HepG2 (cell line): ENCODE results near the gene CIAO3.

Source experiments
- ARID2 ChIP-seq: sonication (generic); formaldehyde crosslinking; IDR thresholded peaks from 2 replicates; pipeline ENCODE4 v1.8.1; 2022; ENCODE audit warnings: mild to moderate bottlenecking, missing genetic modification reagents, borderline replicate concordance
- CEBPB ChIP-seq: IDR thresholded peaks from 2 replicates; pipeline ENCODE4 v1.6.1; 2011; ENCODE audit warnings: low read depth, low read length, improper control_type of control experiment, borderline replicate concordance
- CREBL2 ChIP-seq: sonication (generic); formaldehyde crosslinking; IDR thresholded peaks from 2 replicates; pipeline ENCODE4 v1.8.1; 2023; ENCODE audit warnings: missing genetic modification reagents, mild to moderate bottlenecking, borderline replicate concordance
- CTCF ChIP-seq: sonication (generic); formaldehyde crosslinking; IDR thresholded peaks from 2 replicates; pipeline ENCODE4 v1.5.0; 2020; ENCODE audit warnings: mild to moderate bottlenecking, missing genetic modification reagents, moderate library complexity
- EHMT2 ChIP-seq: fragments of 200-600 bp; sonication (generic); IDR thresholded peaks from 2 replicates; pipeline ENCODE4 v1.7.0; 2017; ENCODE audit warnings: antibody characterized with exemption, low read depth, low read length, borderline replicate concordance
- EZH2 ChIP-seq: conservative IDR thresholded peaks from 2 replicates; pipeline ENCODE4 v1.6.1; 2012; ENCODE audit warnings: mild to moderate bottlenecking, low read depth, low read length, moderate library complexity
- HMGXB4 ChIP-seq, 2 experiments: sonication (generic) in 1 of 2; formaldehyde crosslinking in 1 of 2; IDR thresholded peaks; 2 replicates each; pipeline versions ENCODE4 v1.4.0 to v1.6.1; 2018 to 2020; ENCODE audit warnings: missing genetic modification reagents in 2 of 2, borderline replicate concordance in 1 of 2, low read depth in 1 of 2, mild to moderate bottlenecking in 1 of 2, missing biosample characterization in 1 of 2

DNA sequence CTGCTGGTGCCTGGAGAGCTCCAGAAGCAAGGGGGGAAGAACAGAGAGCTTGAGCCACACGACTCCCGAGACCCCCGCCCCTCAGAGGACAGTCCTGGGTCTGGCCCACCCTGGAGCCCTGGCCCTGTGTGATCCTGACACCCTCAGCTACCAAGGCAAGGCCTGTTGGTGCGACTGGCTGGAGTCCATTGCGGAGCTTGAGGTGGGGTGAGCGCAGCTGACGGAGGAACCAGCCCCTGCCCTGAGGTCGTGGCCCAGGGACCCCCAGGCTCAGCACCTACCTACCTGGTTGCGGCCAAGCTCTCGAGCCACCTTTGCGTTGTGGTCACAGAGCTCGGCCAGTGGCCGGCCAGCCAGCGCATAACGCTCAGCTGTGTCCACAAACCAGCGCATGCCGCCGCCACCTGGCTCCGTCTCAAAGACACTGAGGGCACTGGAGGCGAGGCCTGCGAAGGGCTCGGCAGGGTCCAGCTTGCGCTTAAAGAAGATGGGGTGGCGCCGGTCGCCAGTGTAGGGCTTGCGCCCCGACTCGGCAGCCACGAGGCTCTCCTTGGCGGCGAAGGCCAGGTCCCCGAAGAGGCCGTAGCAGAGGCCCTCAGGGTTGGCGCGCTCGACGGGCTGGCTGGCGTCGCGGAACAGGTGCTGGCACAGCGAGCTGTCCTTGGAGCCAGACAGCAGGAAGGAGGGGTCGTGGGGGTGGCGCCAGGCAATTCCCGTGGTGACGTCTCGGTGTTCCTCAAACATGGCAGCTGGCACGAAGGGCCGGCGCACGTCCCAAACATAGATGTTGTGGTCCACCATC, 54.1 kb downstream of the CIAO3 start:
- TF ChIP-seq CREBL2 (CRISPR knock-in tag) (no peak), EHMT2 (no peak), EZH2 (no peak), CTCF (CRISPR knock-in tag) (no peak), HMGXB4 (CRISPR knock-in tag; IDR thresholded peaks at IDR 0.05; ENCODE audit: borderline replicate concordance in 1 of 2, low read depth in 1 of 2) (no peak), CEBPB (no peak), ARID2 (CRISPR knock-in tag) (no peak)
